GM18861 (cell line): ENCODE results near the gene SLC2A11.
A peak's percentile ranks its signal among the peaks of the same experiment; 100 is the strongest.

Experiments
- ATAC-seq: cut with Tn5 transposase; IDR thresholded peaks from one replicate; pipeline ENCODE4 v1.9.1; 2021; ENCODE audit not compliant: unreplicated experiment

Gene SLC2A11, protein sequence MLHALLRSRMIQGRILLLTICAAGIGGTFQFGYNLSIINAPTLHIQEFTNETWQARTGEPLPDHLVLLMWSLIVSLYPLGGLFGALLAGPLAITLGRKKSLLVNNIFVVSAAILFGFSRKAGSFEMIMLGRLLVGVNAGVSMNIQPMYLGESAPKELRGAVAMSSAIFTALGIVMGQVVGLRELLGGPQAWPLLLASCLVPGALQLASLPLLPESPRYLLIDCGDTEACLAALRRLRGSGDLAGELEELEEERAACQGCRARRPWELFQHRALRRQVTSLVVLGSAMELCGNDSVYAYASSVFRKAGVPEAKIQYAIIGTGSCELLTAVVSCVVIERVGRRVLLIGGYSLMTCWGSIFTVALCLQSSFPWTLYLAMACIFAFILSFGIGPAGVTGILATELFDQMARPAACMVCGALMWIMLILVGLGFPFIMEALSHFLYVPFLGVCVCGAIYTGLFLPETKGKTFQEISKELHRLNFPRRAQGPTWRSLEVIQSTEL

GRCh38 chr22:23857606-23858483 lies at the start of gene SLC2A11:
TSS of gene SLC2A11 (plus strand) at chr22:23857875. CDS start at chr22:23858000, 125 bp downstream.
- ATAC-seq: peak; percentile 92

GRCh38 chr22:23812378-23812777 lies 45.3 kb upstream of the SLC2A11 start:
- ATAC-seq: no peak

- ATAC-seq: no peak
Observed at GRCh38 chr22:23815541-23816155, 42.0 kb upstream of the SLC2A11 start.

DNA sequence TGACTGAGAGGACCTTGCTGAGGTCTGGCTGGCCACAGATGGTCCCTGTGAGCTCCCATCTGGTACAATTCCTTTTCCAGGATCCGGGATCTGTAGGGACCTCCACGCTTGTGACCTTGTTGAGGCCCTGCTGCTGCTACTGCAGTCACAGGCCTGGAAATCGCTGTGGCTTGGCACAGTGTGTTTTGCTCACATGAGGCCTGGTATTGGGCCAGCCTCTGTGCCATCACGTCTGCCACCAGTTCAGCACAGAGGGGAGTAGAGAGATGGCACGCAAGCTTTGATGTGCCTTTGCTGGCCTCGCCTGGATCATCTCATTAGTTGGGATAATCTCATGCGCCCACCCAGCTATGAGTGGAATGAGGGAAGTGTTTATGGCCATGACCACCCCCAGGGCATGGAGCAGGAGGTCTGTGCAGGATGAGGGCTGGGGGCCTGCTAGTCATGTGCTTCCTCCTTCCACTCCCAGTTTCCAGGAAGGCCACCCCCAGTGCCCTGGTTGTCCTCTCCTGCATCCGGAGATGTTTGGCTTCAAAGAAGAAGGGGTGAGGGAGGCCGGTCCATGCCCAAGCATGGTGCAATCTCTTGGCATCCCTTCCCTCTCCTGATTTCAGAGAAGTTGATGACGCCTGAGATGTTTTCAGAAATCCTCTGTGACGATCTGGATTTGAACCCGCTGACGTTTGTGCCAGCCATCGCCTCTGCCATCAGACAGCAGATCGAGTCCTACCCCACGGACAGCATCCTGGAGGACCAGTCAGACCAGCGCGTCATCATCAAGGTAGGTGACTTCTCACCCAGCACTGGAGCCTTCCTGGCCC lies 41.3 kb upstream of the SLC2A11 start:
- ATAC-seq: no peak

GRCh38 chr22:23817146-23817545 lies 40.5 kb upstream of the SLC2A11 start:
- ATAC-seq: no peak

GRCh38 chr22:23818541-23818940 lies 39.1 kb upstream of the SLC2A11 start:
- no peak for ATAC-seq

DNA sequence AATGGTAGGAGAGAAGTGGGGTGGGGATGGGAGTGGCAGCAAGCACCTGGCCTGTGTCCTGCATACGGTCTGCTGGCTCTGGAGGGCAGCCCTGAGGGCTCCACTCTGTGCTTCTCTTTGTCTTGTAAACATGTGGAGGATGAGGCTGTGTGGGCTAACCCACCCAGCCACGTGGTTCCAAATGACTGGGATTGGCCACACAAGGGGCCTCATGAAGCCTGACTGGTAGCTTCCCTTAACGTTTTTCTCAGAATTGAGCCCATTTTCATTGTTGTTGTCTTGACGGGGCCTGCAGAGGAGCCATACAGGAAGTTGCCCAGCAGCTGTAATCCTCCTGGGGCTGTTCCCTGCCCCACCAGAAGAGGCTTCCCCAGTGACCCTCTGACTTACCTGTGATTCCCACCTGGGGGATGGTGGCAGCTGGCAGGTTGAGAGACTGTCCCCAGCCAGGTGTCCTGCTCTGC lies 36.9 kb upstream of the SLC2A11 start:
- no peak for ATAC-seq

DNA sequence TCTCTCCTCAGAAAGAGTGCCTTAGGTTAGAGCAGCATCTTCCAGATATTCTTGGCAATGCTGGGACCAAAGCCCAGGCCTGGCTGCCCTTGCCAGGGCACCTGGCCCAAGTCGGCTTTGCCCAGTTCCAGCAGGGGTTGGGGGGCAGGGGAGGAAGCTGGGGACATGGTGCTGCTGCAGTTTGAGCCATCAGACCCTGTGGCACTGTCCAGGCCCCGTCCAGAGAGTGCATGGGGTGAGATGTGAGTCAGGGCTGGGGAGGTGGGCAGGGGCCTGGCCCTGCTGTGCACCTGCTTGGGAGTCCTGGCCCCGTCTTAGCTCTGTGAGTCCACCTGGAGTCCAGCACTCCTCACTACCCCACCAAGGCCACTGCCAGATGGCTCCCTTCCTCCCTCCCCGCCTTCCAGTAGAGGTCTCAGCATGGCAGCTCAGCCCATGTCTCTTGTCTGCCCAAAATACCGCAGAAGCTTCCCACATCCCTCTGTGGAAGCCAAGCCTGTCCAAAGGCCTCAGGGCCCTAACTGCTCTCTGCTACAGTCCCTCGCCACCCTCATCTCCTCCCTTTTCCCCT lies 35.5 kb upstream of the SLC2A11 start:
- ATAC-seq: no peak

- ATAC-seq: no peak
Observed at GRCh38 chr22:23823331-23823791, 34.3 kb upstream of the SLC2A11 start.

DNA sequence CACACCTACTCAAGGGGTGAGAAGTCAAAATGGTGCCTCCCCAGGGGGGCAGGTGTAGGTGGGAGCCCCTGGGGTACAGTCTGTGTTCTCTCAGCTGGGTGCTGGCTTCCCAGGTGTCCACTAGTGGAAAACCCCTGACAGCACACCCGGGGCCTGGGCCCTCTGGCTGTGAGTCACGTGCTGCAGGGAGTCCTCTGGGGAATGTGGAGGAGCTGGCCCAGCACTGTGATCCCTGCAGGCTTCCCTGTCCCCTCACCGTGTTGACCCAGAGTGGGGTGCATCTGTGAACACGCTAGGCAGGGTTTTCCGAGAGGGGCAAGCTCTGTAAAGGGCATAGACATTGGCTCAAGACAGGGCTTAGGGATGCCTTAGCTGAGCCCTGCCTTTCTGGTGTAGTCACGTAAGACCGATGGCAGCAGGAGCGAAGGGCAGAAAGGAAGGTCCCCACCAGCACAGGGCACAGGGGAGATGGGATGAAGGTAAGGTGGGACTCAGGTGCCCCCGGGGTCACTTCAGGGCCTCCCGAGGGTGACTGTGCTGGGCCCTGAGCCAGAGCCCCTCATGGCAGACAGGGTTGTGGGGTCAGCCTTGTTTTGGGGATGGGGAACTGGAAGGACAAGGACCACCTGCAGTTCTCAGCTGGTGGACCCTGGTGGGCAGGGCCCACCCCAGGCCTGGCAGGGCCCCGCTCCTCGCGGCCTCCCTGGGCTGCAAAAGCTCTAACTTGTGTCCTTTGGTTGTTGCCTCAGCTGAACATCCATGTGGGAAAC lies 33.0 kb upstream of the SLC2A11 start:
- ATAC-seq: no peak

- no peak for ATAC-seq
Observed at GRCh38 chr22:23825246-23825905, 32.3 kb upstream of the SLC2A11 start.

GRCh38 chr22:23826510-23827350 lies 30.9 kb upstream of the SLC2A11 start:
- no peak for ATAC-seq

- no peak for ATAC-seq
Observed at GRCh38 chr22:23827351-23827995, 30.2 kb upstream of the SLC2A11 start.

- ATAC-seq: no peak
Observed at GRCh38 chr22:23828800-23829680, 28.6 kb upstream of the SLC2A11 start.

- no peak for ATAC-seq
Observed at GRCh38 chr22:23829845-23830372, 27.8 kb upstream of the SLC2A11 start.

DNA sequence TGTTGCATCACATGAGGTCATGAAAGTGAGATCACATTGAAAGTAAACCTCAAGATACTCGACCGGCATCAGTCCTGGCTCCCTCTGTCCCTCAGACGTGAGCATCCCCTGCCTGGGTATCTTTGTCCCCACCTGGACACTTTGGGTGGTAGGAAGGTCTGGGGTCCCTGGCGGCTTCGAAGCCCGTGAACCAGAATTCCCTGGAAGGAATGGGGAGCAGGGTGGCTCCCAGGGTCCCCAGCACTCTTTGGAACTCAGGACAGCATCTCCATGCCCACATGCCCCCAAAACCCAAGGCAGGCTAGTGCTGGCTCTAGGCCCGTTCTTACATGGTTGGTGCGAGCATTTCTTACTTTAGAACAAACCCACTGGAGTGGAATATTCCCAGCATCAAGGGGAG lies 26.4 kb upstream of the SLC2A11 start:
- no peak for ATAC-seq
